ENCODE data around the gene EFNA2. TPM values are rescaled to one million over a fixed set of nuclear protein-coding genes. Genes with fewer than 3 reads are reported as not detected.

EFNA2 gene
- polyA plus RNA-seq, 1 donor from 2014 or later, result 10.3 TPM

GRCh38 chr19:1321539-1321938 lies 35.9 kb downstream of the EFNA2 start:
- Histone ChIP-seq H3K79me2 (replicated peaks; ENCODE audit: insufficient read depth, low read length) (no peaks in the 10 kb centered on the region), H3K36me3 (ENCODE audit: insufficient read depth, low read length) (no peaks in the 10 kb centered on the region), H3F3A (ENCODE audit: insufficient read depth, low read length, poor library complexity, severe bottlenecking) (no peaks in the 10 kb centered on the region), H3K4me3 (ENCODE audit: low read length) (no peak overlapping the region), H3K9ac (ENCODE audit: low read length) (no peak overlapping the region), H4K20me1 (ENCODE audit: insufficient read depth) (no peaks in the 10 kb centered on the region), H2AFZ (ENCODE audit: low read depth, low read length) (no peak overlapping the region), H3K9me3 (ENCODE audit: low read length) (no peaks in the 10 kb centered on the region), H3K9me2 (ENCODE audit: insufficient read depth, low read length) (no peaks in the 10 kb centered on the region), H3K4me2 (ENCODE audit: low read length) (no peak overlapping the region), H3K27ac (ENCODE audit: low read length) (no peak overlapping the region), H3K27me3 (ENCODE audit: insufficient read depth, low read depth, low read length) (no peaks in the 10 kb centered on the region)
- TF ChIP-seq RAD21 (conservative IDR thresholded peaks at IDR 0.05), result no peak
- no peak for TF ChIP-seq SMC3 (conservative IDR thresholded peaks at IDR 0.05; ENCODE audit: poor library complexity)
- TF ChIP-seq EZH2 (IDR thresholded peaks at IDR 0.05; ENCODE audit: borderline replicate concordance, insufficient read depth, low read length, poor library complexity, severe bottlenecking), result no peak
- TF ChIP-seq TAF1 (IDR thresholded peaks at IDR 0.05; ENCODE audit: low read depth), result no peak
- TF ChIP-seq EP300 (conservative IDR thresholded peaks at IDR 0.05; ENCODE audit: poor library complexity, severe bottlenecking), result no peak
- no peak for TF ChIP-seq CTCF (IDR thresholded peaks at IDR 0.05; ENCODE audit: poor library complexity, severe bottlenecking)
- no peak for TF ChIP-seq POLR2AphosphoS5 (IDR thresholded peaks at IDR 0.05)
- TF ChIP-seq REST (IDR thresholded peaks at IDR 0.05; ENCODE audit: borderline replicate concordance), result no peak
- TF ChIP-seq MXI1 (conservative IDR thresholded peaks at IDR 0.05; ENCODE audit: poor library complexity, severe bottlenecking), result no peak

GRCh38 chr19:1322198-1322981 lies 36.7 kb downstream of the EFNA2 start:
- H3K27me3 ChIP-seq (ENCODE audit: insufficient read depth, low read depth, low read length), result no peaks in the 10 kb centered on the region
- no peak overlapping the region for H3K4me2 ChIP-seq (ENCODE audit: low read length)
- H4K20me1 ChIP-seq (ENCODE audit: insufficient read depth), result no peaks in the 10 kb centered on the region
- no peak overlapping the region for H3K9ac ChIP-seq (ENCODE audit: low read length)
- no peak overlapping the region for H3K4me3 ChIP-seq (ENCODE audit: low read length)
- H3K36me3 ChIP-seq (ENCODE audit: insufficient read depth, low read length), result no peaks in the 10 kb centered on the region
- H3K79me2 ChIP-seq (replicated peaks; ENCODE audit: insufficient read depth, low read length), result no peaks in the 10 kb centered on the region
- no peaks in the 10 kb centered on the region for H3F3A ChIP-seq (ENCODE audit: insufficient read depth, low read length, poor library complexity, severe bottlenecking)
- TF ChIP-seq EP300 (conservative IDR thresholded peaks at IDR 0.05; ENCODE audit: poor library complexity, severe bottlenecking), result no peak
- no peak for TF ChIP-seq CTCF (IDR thresholded peaks at IDR 0.05; ENCODE audit: poor library complexity, severe bottlenecking)
- no peak for TF ChIP-seq POLR2AphosphoS5 (IDR thresholded peaks at IDR 0.05)
- TF ChIP-seq SMC3 (conservative IDR thresholded peaks at IDR 0.05; ENCODE audit: poor library complexity), result no peak
- TF ChIP-seq EZH2 (IDR thresholded peaks at IDR 0.05; ENCODE audit: borderline replicate concordance, insufficient read depth, low read length, poor library complexity, severe bottlenecking), result no peak
- no peak for TF ChIP-seq RAD21 (conservative IDR thresholded peaks at IDR 0.05)
- TF ChIP-seq TAF1 (IDR thresholded peaks at IDR 0.05; ENCODE audit: low read depth), result no peak
- H3K9me3 ChIP-seq (ENCODE audit: low read length), result no peaks in the 10 kb centered on the region
- no peaks in the 10 kb centered on the region for H3K9me2 ChIP-seq (ENCODE audit: insufficient read depth, low read length)
- H2AFZ ChIP-seq (ENCODE audit: low read depth, low read length), result no peak overlapping the region
- no peak overlapping the region for H3K27ac ChIP-seq (ENCODE audit: low read length)
